Right lobe of liver (tissue), 6 donors: ENCODE results near the gene TOMT. TPM values are rescaled to one million over a fixed set of nuclear protein-coding genes. Genes with fewer than 3 reads are reported as not detected.

Experiments
- ATAC-seq, 4 donors: fragments of 200-7000 bp; cut with Tn5 transposase; one replicate each; pipeline ENCODE4 v1.9.1; 2020; ENCODE audit warnings: mild to moderate bottlenecking in 4 of 4, moderate library complexity in 4 of 4
- DNase-seq, 3 donors: peaks; one replicate each; pipeline ENCODE4 v3.0.0-alpha.2; 2020
- H3K27ac ChIP-seq, 3 donors: fragments of 200-600 bp; one replicate each; pipeline ENCODE4 v1.8.0; 2022
- H3K27me3 ChIP-seq, 2 donors: fragments of 200-600 bp; one replicate each; pipeline ENCODE4 v1.8.0; 2022
- H3K36me3 ChIP-seq, 4 donors: fragments of 200-600 bp; sonication (generic) in 1 of 4; one replicate each; pipeline versions ENCODE4 v1.5.1 to v1.8.0; 2017 to 2022; ENCODE audit warnings: control low read depth in 1 of 4
- H3K4me1 ChIP-seq, 4 donors: fragments of 200-600 bp; sonication (generic) in 1 of 4; one replicate each; pipeline versions ENCODE4 v1.5.1 to v1.8.0; 2017 to 2022; ENCODE audit warnings: control low read depth in 1 of 4
- H3K4me3 ChIP-seq, 3 donors: fragments of 200-600 bp; one replicate each; pipeline ENCODE4 v1.8.0; 2022
- H3K9me3 ChIP-seq, 4 donors: fragments of 200-600 bp; sonication (generic) in 1 of 4; one replicate each; pipeline versions ENCODE4 v1.5.1 to v1.8.0; 2017 to 2022; ENCODE audit warnings: control low read depth in 1 of 4
- CTCF ChIP-seq, 4 donors: fragments of 200-600 bp in 3 of 4; fragments of 450-650 bp in 1 of 4; IDR thresholded peaks; one replicate each; pipeline versions ENCODE4 v1.5.1 to v1.8.0; 2016 to 2022; ENCODE audit warnings: antibody characterized with exemption in 4 of 4, mild to moderate bottlenecking in 2 of 4
- POLR2A ChIP-seq: fragments of 450-650 bp; IDR thresholded peaks from one replicate; pipeline ENCODE4 v1.6.1; 2017; ENCODE audit warnings: antibody characterized with exemption, mild to moderate bottlenecking
- WGBS: methylation state at CpG from one replicate; pipeline ENCODE4 v1.1.6; 2018; ENCODE audit warnings: low coverage, low lambda C conversion rate; ENCODE audit not compliant: insufficient coverage; ENCODE audit errors: missing lambda C conversion rate; 5-methylcytosine and 5-hydroxymethylcytosine counted together
- intact Hi-C, 2 donors: fragments of 100-400 bp; cut with DNase I; formaldehyde crosslinking; loops; one replicate each; pipeline versions ENCODE4 v1.11.2 to v1.14.1; 2022
- long read RNA-seq: library from polyadenylated mRNA; unstranded; transcript quantifications from one replicate; pipeline ENCODE4 v2.0.0, GENCODE V29; 2019
- total RNA-seq, 6 experiments: library from RNA; depleted of rRNA in 2 of 6; stranded (reverse); fragments of >200 nt in 2 of 6; fragmentation: NEBNext Ultra II Directional in 3 of 6; extraction: Animal tissue kit (Norgen Biotek cat#: 25700) in 3 of 6; gene quantifications; one replicate each; pipeline versions ENCODE4 v1.1.0 to v1.2.4, GENCODE V29; 2016 to 2023
- donor health status: DM: no; HTN: yes; CAD: no.
- donor health status: DM: no; HTN: no; CAD: no.
- donor health status: DM: no; HTN: no; CAD: no.
- donor health status: DM: no; HTN: yes; CAD: no.
- donor health status: DM: no; HTN: yes; CAD: no.

Gene TOMT
- total RNA-seq, result under 1 TPM in 2 of 6 experiments, not detected in 4; 0.17 to 0.29 TPM
- long read RNA-seq, result 0 reads

GRCh38 chr11:72105888-72106287, at the start of gene TOMT:
Gene TOMT (plus strand): TSS chr11:72105924. CDS start chr11:72105952, 28 bp downstream.
- H3K9me3 ChIP-seq, result no peaks in the 10 kb centered on the region
- TF ChIP-seq POLR2A, result no peak
- no peaks in the 10 kb centered on the region for H3K27me3 ChIP-seq
- DNase-seq (no peak), ATAC-seq (no peak)
- intact Hi-C loops, result no loop called here
- no CpG with 5 or more reads among the region's 14 CpGs for WGBS
- no peak within 1 kb of the TSS for H3K4me3 ChIP-seq
- no peaks in the 10 kb centered on the region for H3K36me3 ChIP-seq
- H3K4me1 ChIP-seq, result peaks cover 0 to 22% (median 13%) of the 10 kb centered on the region in 4 donors
- no peak within 1 kb of the TSS for H3K27ac ChIP-seq

- no peaks in the 10 kb centered on the region for H3K36me3 ChIP-seq
- no peaks in the 10 kb centered on the region for H3K9me3 ChIP-seq
- peak in 1 of 3 donors; percentile 11 for DNase-seq
- intact Hi-C loops, result no loop called here
- no peak overlapping the region for H3K4me3 ChIP-seq
- H3K27me3 ChIP-seq, result no peaks in the 10 kb centered on the region
- TF ChIP-seq CTCF (IDR thresholded peaks at IDR 0.05), result no peak
- TF ChIP-seq POLR2A, result no peak
- ATAC-seq, result no peak
- no peaks in the 10 kb centered on the region for H3K4me1 ChIP-seq
- no peak overlapping the region for H3K27ac ChIP-seq
- 85% methylated on average over 2 of the region's 3 CpGs for WGBS
These were observed 47.2 kb upstream of the TOMT start for GRCh38 chr11:72058416-72059034.

GRCh38 chr11:72061739-72062396, 43.9 kb upstream of the TOMT start:
- Histone ChIP-seq H3K4me1 (peaks cover 0 to 3% (median 0%) of the 10 kb centered on the region in 4 donors), H3K36me3 (no peaks in the 10 kb centered on the region), H3K27me3 (no peaks in the 10 kb centered on the region), H3K9me3 (no peaks in the 10 kb centered on the region), H3K27ac (no peak overlapping the region), H3K4me3 (no peak overlapping the region)
- no peak for ATAC-seq
- TF ChIP-seq CTCF (IDR thresholded peaks at IDR 0.05) (no peak), POLR2A (no peak)
- intact Hi-C loops, result no loop called here
- 82% methylated on average over 5 of the region's 5 CpGs for WGBS
- DNase-seq, result peak in 1 of 3 donors; percentile 19

- Histone ChIP-seq H3K27me3 (no peaks in the 10 kb centered on the region), H3K27ac (no peak overlapping the region), H3K4me1 (peaks cover 0 to 28% (median 6%) of the 10 kb centered on the region in 4 donors), H3K36me3 (no peaks in the 10 kb centered on the region), H3K4me3 (no peak overlapping the region), H3K9me3 (no peaks in the 10 kb centered on the region)
- TF ChIP-seq CTCF (IDR thresholded peaks at IDR 0.05) (no peak), POLR2A (no peak)
- intact Hi-C loops, result no loop called here
- no peak for DNase-seq
- ATAC-seq, result no peak
These were observed 38.9 kb upstream of the TOMT start for GRCh38 chr11:72066855-72067254.

- intact Hi-C loops, result no loop called here
- Histone ChIP-seq H3K36me3 (no peaks in the 10 kb centered on the region), H3K4me1 (peaks cover 0 to 28% (median 6%) of the 10 kb centered on the region in 4 donors), H3K27me3 (no peaks in the 10 kb centered on the region), H3K4me3 (no peak overlapping the region), H3K27ac (no peak overlapping the region), H3K9me3 (no peaks in the 10 kb centered on the region)
- DNase-seq, result no peak
- ATAC-seq, result no peak
- TF ChIP-seq POLR2A, result no peak
- TF ChIP-seq CTCF (IDR thresholded peaks at IDR 0.05), result no peak
These were observed 38.5 kb upstream of the TOMT start for GRCh38 chr11:72067266-72067665.
